Right ventricle myocardium superior (tissue), 1 donor: ENCODE results near the gene MRM2. TPM values are rescaled to one million over a fixed set of nuclear protein-coding genes. Genes with fewer than 3 reads are reported as not detected.
"Not testable (repeated sequence)": the region's sequence is repeated elsewhere in the genome, so short reads cannot be mapped to it uniquely, and the experiment has no call there.

Source experiments
- ATAC-seq: fragments of 200-7000 bp; cut with Tn5 transposase; one replicate; pipeline ENCODE4 v1.9.1; 2020; ENCODE audit warnings: mild to moderate bottlenecking; ENCODE audit not compliant: poor library complexity
- DNase-seq: peaks from one replicate; pipeline ENCODE4 v3.0.0-alpha.2; 2020
- intact Hi-C: fragments of 100-400 bp; cut with DNase I; formaldehyde crosslinking; loops from one replicate; pipeline ENCODE4 v1.11.2; 2022
- total RNA-seq: library from RNA; stranded (reverse); fragmentation: NEBNext Ultra II Directional; extraction: Animal tissue kit (Norgen Biotek cat#: 25700); gene quantifications from one replicate; pipeline ENCODE4 v1.2.1, GENCODE V29; 2021
- donor health status: DM: no; HTN: yes; CAD: no; lungs with severe emphysema.

The MRM2 gene
- total RNA-seq, 1 donor from 2014 or later, result 20.0 TPM

- no peak for DNase-seq
- intact Hi-C loops, result no loop called here
- ATAC-seq, result no peak
These were observed 28.0 kb upstream of the MRM2 start for GRCh38 chr7:2269991-2270460.

- DNase-seq, ATAC-seq, intact Hi-C loops: not testable (repeated sequence)
These were observed 27.3 kb upstream of the MRM2 start for GRCh38 chr7:2269089-2269990.

GRCh38 chr7:2266911-2267310, 24.9 kb upstream of the MRM2 start:
- DNase-seq (no peak), ATAC-seq (no peak)
- intact Hi-C loops, result no loop called here

- ATAC-seq (no peak), DNase-seq (no peak)
- intact Hi-C loops, result no loop called here
These were observed 22.2 kb upstream of the MRM2 start for GRCh38 chr7:2264158-2264557.

GRCh38 chr7:2263176-2263575, 21.2 kb upstream of the MRM2 start:
- intact Hi-C loops, result no loop called here
- ATAC-seq (no peak), DNase-seq (no peak)

GRCh38 chr7:2261611-2262010, 19.6 kb upstream of the MRM2 start:
- DNase-seq (no peak), ATAC-seq (no peak)
- intact Hi-C loops, result no loop called here

GRCh38 chr7:2260820-2261219, 18.8 kb upstream of the MRM2 start:
- intact Hi-C loops, result no loop called here
- ATAC-seq (no peak), DNase-seq (no peak)

GRCh38 chr7:2259480-2259879, 17.5 kb upstream of the MRM2 start:
- ATAC-seq, result no peak
- DNase-seq, result no peak

GRCh38 chr7:2258661-2259365, 16.8 kb upstream of the MRM2 start:
- ATAC-seq (no peak), DNase-seq (no peak)
- intact Hi-C loops, result no loop called here

More at GRCh38 chr7:2259480-2259879, 17.5 kb upstream of the MRM2 start:
- intact Hi-C loops, result no loop called here

GRCh38 chr7:2257651-2258050, 15.6 kb upstream of the MRM2 start:
- ATAC-seq (no peak), DNase-seq (no peak)
- intact Hi-C loops, result no loop called here

- no peak for DNase-seq
These were observed 15.1 kb upstream of the MRM2 start for GRCh38 chr7:2257046-2257551.

GRCh38 chr7:2256306-2257045, 14.5 kb upstream of the MRM2 start:
- no peak for ATAC-seq
- no peak for DNase-seq
- intact Hi-C loops, result no loop called here

More at GRCh38 chr7:2257046-2257551, 15.1 kb upstream of the MRM2 start:
- intact Hi-C loops, result no loop called here
- no peak for ATAC-seq

- no peak for ATAC-seq
- intact Hi-C loops, result no loop called here
- no peak for DNase-seq
These were observed 13.4 kb upstream of the MRM2 start for GRCh38 chr7:2255145-2256139.

GRCh38 chr7:2254429-2255144, 12.6 kb upstream of the MRM2 start:
- DNase-seq (no peak), ATAC-seq (no peak)
- intact Hi-C loops, result no loop called here

- no peak for DNase-seq
- intact Hi-C loops, result no loop called here
- no peak for ATAC-seq
These were observed 11.7 kb upstream of the MRM2 start for GRCh38 chr7:2253525-2254244.

- DNase-seq, result no peak
- no peak for ATAC-seq
- intact Hi-C loops, result no loop called here
These were observed 11.0 kb upstream of the MRM2 start for GRCh38 chr7:2253021-2253420.
